Esophagus squamous epithelium (tissue), 4 donors: ENCODE measurements around the gene TMEM184B.

Experiments
- CTCF ChIP-seq, 6 experiments: fragments of 450-650 bp in 4 of 6; fragments of 200-600 bp in 2 of 6; sonication (generic) in 2 of 6; IDR thresholded peaks; one replicate each; pipeline ENCODE4 v1.5.1; 2016 to 2019; ENCODE audit warnings: antibody characterized with exemption in 6 of 6, mild to moderate bottlenecking in 4 of 6, moderate library complexity in 4 of 6
- POLR2A ChIP-seq, 4 donors: fragments of 450-650 bp; IDR thresholded peaks; one replicate each; pipeline ENCODE4 v1.6.1; 2017; ENCODE audit warnings: antibody characterized with exemption in 4 of 4, mild to moderate bottlenecking in 4 of 4, moderate library complexity in 3 of 4

- no peak for TF ChIP-seq CTCF (IDR thresholded peaks at IDR 0.05)
- TF ChIP-seq POLR2A (IDR thresholded peaks at IDR 0.05): no peak
These were observed 21.5 kb downstream of the TMEM184B start for GRCh38 chr22:38251341-38251692.
